Measurements from ENCODE around the gene PSMD12. TPM values are rescaled to one million over a fixed set of nuclear protein-coding genes. Genes with fewer than 3 reads are reported as not detected.
"Not testable (repeated sequence)": the region's sequence is repeated elsewhere in the genome, so short reads cannot be mapped to it uniquely, and the experiment has no call there.

The PSMD12 gene
- total RNA-seq, 1 donor from 2014 or later = 47.0 TPM

GRCh38 chr17:67390006-67390645, 23.7 kb upstream of the PSMD12 start:
- DNase-seq (no peak), ATAC-seq (no peak)
- intact Hi-C loops (cut with micrococcal nuclease) = no loop called here

- DNase-seq = no peak
- ATAC-seq = no peak
- intact Hi-C loops (cut with micrococcal nuclease) = no loop called here
Observed at GRCh38 chr17:67388986-67389385, 22.6 kb upstream of the PSMD12 start.

GRCh38 chr17:67388536-67388935, 22.2 kb upstream of the PSMD12 start:
- intact Hi-C loops (cut with micrococcal nuclease); DNase-seq; ATAC-seq: not testable (repeated sequence)

GRCh38 chr17:67386965-67387551, 20.7 kb upstream of the PSMD12 start:
- intact Hi-C loops (cut with micrococcal nuclease) = no loop called here
- DNase-seq (peak; percentile 59), ATAC-seq (no peak)

- intact Hi-C loops (cut with micrococcal nuclease) = no loop called here
- DNase-seq (no peak), ATAC-seq (no peak)
Observed at GRCh38 chr17:67385122-67385988, 19.0 kb upstream of the PSMD12 start.

GRCh38 chr17:67381929-67382257, 15.5 kb upstream of the PSMD12 start:
- intact Hi-C loops (cut with micrococcal nuclease) = no loop called here
- ATAC-seq = no peak
- DNase-seq = no peak

GRCh38 chr17:67379251-67379630, 12.9 kb upstream of the PSMD12 start:
- intact Hi-C loops (cut with micrococcal nuclease) = loop anchor here (5.0 to 10.0 kb wide), 2 partner anchors 246 to 313 kb away; no protein-coding TSS in a partner anchor
- ATAC-seq = no peak
- DNase-seq = no peak

GRCh38 chr17:67378454-67379250, 12.3 kb upstream of the PSMD12 start:
- intact Hi-C loops (cut with micrococcal nuclease) = loop anchor here (5.0 to 10.0 kb wide), 2 partner anchors 246 to 314 kb away; no protein-coding TSS in a partner anchor

GRCh38 chr17:67377488-67378453, 11.4 kb upstream of the PSMD12 start:
- ATAC-seq (peak; percentile 49), DNase-seq (peak; percentile 68)
- intact Hi-C loops (cut with micrococcal nuclease) = loop anchor here (2.0 to 10.0 kb wide), 3 partner anchors 97 to 315 kb away; no protein-coding TSS in a partner anchor

More at GRCh38 chr17:67378454-67379250, 12.3 kb upstream of the PSMD12 start:
- peak; percentile 88 for DNase-seq
- peak; percentile 74 for ATAC-seq

- peak; percentile 85 for ATAC-seq
- peak; percentile 92 for DNase-seq
- intact Hi-C loops (cut with micrococcal nuclease) = loop anchor here (2.0 to 10.0 kb wide), 3 partner anchors 98 to 315 kb away; no protein-coding TSS in a partner anchor
Observed at GRCh38 chr17:67376737-67377487, 10.5 kb upstream of the PSMD12 start, which contains the start of gene PITPNC1. TSS of gene PITPNC1 (plus strand) at chr17:67377281.

GRCh38 chr17:67376415-67376736, 10.0 kb upstream of the PSMD12 start:
- intact Hi-C loops (cut with micrococcal nuclease) = loop anchor here (2.0 to 10.0 kb wide), 3 partner anchors 98 to 316 kb away; no protein-coding TSS in a partner anchor
- ATAC-seq = no peak

GRCh38 chr17:67375716-67376115, 9.3 kb upstream of the PSMD12 start:
- intact Hi-C loops (cut with micrococcal nuclease) = loop anchor here (2.0 to 10.0 kb wide), 3 partner anchors 99 to 317 kb away; no protein-coding TSS in a partner anchor
- ATAC-seq (no peak), DNase-seq (no peak)

More at GRCh38 chr17:67376415-67376736, 10.0 kb upstream of the PSMD12 start:
- DNase-seq = no peak

- intact Hi-C loops (cut with micrococcal nuclease) = loop anchor here (5.0 to 10.0 kb wide), 2 partner anchors 250 to 317 kb away; no protein-coding TSS in a partner anchor
- no peak for DNase-seq
- ATAC-seq = no peak
Observed at GRCh38 chr17:67375054-67375427, 8.7 kb upstream of the PSMD12 start.

GRCh38 chr17:67374329-67375053, 8.1 kb upstream of the PSMD12 start:
- intact Hi-C loops (cut with micrococcal nuclease) = loop anchor here (5.0 to 10.0 kb wide), 3 partner anchors 132 to 318 kb away; no protein-coding TSS in a partner anchor
- DNase-seq = peak; percentile 94
- ATAC-seq = peak; percentile 49

GRCh38 chr17:67372751-67373150, 6.4 kb upstream of the PSMD12 start:
- ATAC-seq = no peak
- intact Hi-C loops (cut with micrococcal nuclease) = loop anchor here (5.0 to 10.0 kb wide), 2 partner anchors 130 to 252 kb away; no protein-coding TSS in a partner anchor

GRCh38 chr17:67369676-67370075, 3.3 kb upstream of the PSMD12 start:
- no peak for ATAC-seq
- intact Hi-C loops (cut with micrococcal nuclease) = loop anchor here (5.0 to 10.0 kb wide), 2 partner anchors 127 to 255 kb away; no protein-coding TSS in a partner anchor
- DNase-seq = no peak

More at GRCh38 chr17:67372751-67373150, 6.4 kb upstream of the PSMD12 start:
- DNase-seq = no peak
